K562 (cell line): ENCODE results near the gene CKM. TPM values are rescaled to one million over a fixed set of nuclear protein-coding genes. Genes with fewer than 3 reads are reported as not detected.

Experiments used
- ADNP ChIP-seq: fragments of 200-800 bp; sonication (Bioruptor generic); IDR thresholded peaks from 2 replicates; pipeline ENCODE4 v1.6.1; 2016; ENCODE audit warnings: missing genetic modification characterization, missing compliant biosample characterization
- BCOR ChIP-seq: fragments of 450-650 bp; IDR thresholded peaks from 2 replicates; pipeline ENCODE4 v1.6.1; 2016
- HDAC2 ChIP-seq: fragments of 450-650 bp; IDR thresholded peaks from 2 replicates; pipeline ENCODE4 v1.6.1; 2016; ENCODE audit warnings: mild to moderate bottlenecking
- RBM25 ChIP-seq: fragments of 200-400 bp; formaldehyde crosslinking; IDR thresholded peaks from 2 replicates; pipeline ENCODE4 v1.6.1; 2018; ENCODE audit warnings: low read length, low read depth, moderate library complexity; ENCODE audit not compliant: severe bottlenecking
- ZFP36 ChIP-seq: fragments of 150-350 bp; IDR thresholded peaks from 2 replicates; pipeline ENCODE4 v1.6.1; 2018; ENCODE audit warnings: low read length, low read depth; ENCODE audit not compliant: partially characterized antibody
- ZNF274 ChIP-seq: IDR thresholded peaks from 2 replicates; pipeline ENCODE4 v1.6.1; 2011; ENCODE audit warnings: low read depth, mild to moderate bottlenecking, low read length, moderate library complexity, borderline replicate concordance
- polyA plus RNA-seq, 8 experiments: library from polyadenylated mRNA; depleted of rRNA in 4 of 8; stranded (reverse) in 5 of 8; unstranded in 3 of 8; fragments of >200 nt; fragmentation: Nextera tagmentation in 2 of 8; fragmentation: Illumina TruSeq in 1 of 8; extraction: Ambion mirVana in 2 of 8; extraction: Trizol in 1 of 8; gene quantifications; 2 replicates each; pipeline versions ENCODE4 v1.2.1 to v1.2.3, GENCODE V29; 2011 to 2014; ENCODE audit warnings: inconsistent platforms in 1 of 8, missing spikeins in 1 of 8
- total RNA-seq, 7 experiments: library from RNA; depleted of rRNA in 6 of 7; stranded (reverse); fragments of >200 nt in 6 of 7; fragmentation: Illumina TruSeq in 2 of 7; extraction: Trizol in 2 of 7; gene quantifications; 2 replicates each; pipeline versions ENCODE4 v1.2.1 to v1.2.3, GENCODE V29; 2011 to 2021; ENCODE audit warnings: low replicate concordance in 1 of 7
- TF ChIP-seq, protein P1 (sequence below), 2 experiments: fragments of 450-650 bp; IDR thresholded peaks; 2 replicates each; pipeline ENCODE4 v1.6.1; 2016
- TF ChIP-seq, protein P2 (sequence below): fragments of 250-450 bp; sonication (Bioruptor Pico); IDR thresholded peaks from 2 replicates; pipeline ENCODE4 v1.4.0; 2020; ENCODE audit warnings: mild to moderate bottlenecking, moderate library complexity, borderline replicate concordance

CKM gene
- total and polyA plus RNA-seq, 9 of the 15 experiments (the other 6 are each of a cell fraction or from before 2014, with no cell fraction given) = 0.06 to 0.17 (median 0.09) TPM; not detected in 4

DNA sequence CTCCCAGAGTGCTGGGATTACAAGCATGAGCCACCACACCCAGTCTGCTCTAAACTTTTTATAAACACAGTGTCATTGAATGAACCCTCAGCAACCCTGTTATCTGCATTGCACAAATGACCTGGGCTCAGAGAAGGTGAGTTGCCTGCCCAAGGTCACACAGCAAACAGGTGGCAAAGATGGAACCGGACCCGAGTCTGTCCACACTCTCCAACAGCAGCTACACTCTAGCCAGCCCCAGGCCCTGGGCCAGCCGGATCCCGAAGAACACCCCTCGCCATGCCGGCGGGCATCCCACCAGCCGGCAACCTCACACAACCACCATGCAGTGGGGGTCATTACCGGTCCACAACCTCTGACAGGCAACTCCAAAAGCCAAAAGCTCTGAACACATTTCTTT lies 33.2 kb upstream of the CKM start (continued):
- peak; percentile 76 for TF ChIP-seq ZFP36
- TF ChIP-seq, protein P1, sequence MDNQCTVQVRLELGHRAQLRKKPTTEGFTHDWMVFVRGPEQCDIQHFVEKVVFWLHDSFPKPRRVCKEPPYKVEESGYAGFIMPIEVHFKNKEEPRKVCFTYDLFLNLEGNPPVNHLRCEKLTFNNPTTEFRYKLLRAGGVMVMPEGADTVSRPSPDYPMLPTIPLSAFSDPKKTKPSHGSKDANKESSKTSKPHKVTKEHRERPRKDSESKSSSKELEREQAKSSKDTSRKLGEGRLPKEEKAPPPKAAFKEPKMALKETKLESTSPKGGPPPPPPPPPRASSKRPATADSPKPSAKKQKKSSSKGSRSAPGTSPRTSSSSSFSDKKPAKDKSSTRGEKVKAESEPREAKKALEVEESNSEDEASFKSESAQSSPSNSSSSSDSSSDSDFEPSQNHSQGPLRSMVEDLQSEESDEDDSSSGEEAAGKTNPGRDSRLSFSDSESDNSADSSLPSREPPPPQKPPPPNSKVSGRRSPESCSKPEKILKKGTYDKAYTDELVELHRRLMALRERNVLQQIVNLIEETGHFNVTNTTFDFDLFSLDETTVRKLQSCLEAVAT (IDR thresholded peaks at IDR 0.05) = no peak
- TF ChIP-seq BCOR = peak; percentile 86
- TF ChIP-seq RBM25 = peak; percentile 70
- 0 out of 2 replicates have a peak, but pooled peaks have one; percentile 17 for TF ChIP-seq HDAC2
- TF ChIP-seq, protein P2, sequence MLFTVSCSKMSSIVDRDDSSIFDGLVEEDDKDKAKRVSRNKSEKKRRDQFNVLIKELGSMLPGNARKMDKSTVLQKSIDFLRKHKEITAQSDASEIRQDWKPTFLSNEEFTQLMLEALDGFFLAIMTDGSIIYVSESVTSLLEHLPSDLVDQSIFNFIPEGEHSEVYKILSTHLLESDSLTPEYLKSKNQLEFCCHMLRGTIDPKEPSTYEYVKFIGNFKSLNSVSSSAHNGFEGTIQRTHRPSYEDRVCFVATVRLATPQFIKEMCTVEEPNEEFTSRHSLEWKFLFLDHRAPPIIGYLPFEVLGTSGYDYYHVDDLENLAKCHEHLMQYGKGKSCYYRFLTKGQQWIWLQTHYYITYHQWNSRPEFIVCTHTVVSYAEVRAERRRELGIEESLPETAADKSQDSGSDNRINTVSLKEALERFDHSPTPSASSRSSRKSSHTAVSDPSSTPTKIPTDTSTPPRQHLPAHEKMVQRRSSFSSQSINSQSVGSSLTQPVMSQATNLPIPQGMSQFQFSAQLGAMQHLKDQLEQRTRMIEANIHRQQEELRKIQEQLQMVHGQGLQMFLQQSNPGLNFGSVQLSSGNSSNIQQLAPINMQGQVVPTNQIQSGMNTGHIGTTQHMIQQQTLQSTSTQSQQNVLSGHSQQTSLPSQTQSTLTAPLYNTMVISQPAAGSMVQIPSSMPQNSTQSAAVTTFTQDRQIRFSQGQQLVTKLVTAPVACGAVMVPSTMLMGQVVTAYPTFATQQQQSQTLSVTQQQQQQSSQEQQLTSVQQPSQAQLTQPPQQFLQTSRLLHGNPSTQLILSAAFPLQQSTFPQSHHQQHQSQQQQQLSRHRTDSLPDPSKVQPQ = no peak
- TF ChIP-seq ZNF274 = no peak
- TF ChIP-seq ADNP = peak; percentile 72; the same call in 1 of the 2 replicates
